Activated CD4-positive, alpha-beta T cell treated with anti-CD3 and anti-CD28 coated beads, Interleukin-2, Interleukin-6, amounts not matched to agents 100 ng/mL and 50 ng/mL, durations not matched to agents 16 hours and 8 hours (primary cell): ENCODE data around the gene TRIB2.

Experiments
- DNase-seq: peaks from one replicate; pipeline ENCODE4 v3.0.0-alpha.2; 2020

Gene TRIB2

DNA sequence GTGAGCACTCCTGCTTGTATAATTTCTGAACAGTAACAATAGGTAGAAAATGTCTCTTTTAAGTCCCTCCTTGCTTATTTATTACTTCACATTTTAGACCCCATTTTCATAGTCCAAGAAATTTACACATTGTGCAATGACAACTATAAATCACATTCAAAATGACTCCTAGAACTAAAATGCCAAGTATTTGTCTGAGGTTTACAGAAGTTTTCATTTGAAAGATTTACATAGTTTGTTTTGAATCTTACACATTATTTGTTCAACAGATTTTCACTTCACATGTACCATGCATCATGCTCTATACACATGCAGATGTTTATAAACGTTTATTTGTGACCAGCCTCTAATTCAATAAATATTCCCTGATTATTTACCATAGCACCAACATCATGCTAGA lies 15.7 kb upstream of the TRIB2 start:
- no peak for DNase-seq

DNA sequence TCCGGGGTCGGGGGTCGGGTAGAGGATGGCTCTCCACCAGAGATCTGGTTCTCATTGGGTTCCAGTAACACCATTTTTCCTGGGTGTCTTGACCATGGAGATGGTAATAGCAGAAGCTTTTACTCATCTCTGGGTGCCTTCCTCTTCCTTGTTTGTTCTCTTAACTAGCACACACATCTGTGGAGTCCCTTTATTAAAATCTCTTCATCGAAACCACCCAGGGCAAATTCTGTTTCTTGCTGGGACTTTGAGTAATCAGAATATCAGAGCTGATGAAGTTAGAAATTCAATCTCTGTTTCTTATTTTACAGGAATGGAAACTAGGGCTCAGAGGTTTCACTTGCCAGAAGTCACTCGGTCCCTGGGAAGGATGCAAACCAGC lies 15.0 kb upstream of the TRIB2 start:
- DNase-seq = no peak

DNA sequence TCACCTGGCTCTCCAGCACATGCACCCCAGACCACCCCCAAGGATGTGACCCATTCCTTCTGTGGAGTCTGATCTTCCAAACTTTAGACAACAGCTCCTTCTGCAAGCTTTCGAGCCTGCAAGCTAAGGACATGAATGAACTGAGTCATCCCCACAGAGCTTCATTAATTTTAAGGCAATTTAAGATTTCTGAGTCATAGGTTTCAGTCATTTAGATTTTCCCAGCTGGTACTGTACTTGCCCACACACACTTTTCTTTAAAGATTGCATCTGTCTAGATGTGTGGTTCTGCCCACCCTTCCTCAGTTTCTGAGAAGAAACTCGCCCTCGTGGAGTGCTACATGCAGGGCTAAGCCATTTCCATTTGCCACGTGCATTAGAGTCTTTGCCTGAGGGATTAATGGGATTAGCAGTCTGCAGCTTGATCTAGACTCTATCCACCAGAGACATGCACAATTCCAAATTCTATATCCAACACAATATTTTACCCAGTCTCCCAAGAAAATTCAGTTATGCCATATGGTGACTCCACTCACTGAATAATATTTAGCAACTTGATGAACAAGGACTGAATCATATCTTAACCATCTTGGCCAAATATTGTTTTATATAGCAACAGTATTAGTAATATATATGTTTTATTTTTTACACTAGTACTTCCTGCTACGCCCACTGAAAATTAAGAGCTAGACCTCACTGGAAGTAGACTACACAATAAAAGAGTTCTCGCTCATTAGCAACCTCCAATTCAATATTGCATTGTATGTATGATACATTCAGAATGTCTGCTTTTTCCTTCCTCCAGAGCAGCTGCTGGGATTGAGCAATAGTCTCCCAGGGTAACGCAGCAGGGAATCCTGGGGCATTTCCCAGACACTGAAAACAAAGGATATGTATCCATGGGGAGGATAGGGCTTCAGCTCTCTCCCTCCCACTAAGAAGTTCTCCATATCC lies 14.3 kb upstream of the TRIB2 start:
- peak; percentile 38 for DNase-seq

DNA sequence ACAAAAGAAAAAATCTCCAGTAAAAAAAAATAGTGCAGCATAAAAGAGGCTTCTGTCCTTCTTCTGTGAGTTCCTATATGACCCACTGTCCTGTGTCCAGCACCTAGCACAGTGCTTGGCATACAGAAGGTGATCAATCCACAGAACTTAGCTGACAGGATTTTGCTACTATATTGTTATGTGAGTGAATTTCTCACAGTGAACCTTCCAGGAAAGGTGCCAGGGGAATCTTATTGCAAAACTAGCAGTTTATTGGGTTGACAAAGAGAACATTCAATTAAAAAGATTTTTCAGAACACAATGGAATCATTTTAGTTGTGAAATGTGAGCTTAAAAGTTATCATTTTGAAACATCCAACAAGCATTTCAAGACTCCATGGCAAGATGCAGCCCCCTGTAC lies 12.4 kb upstream of the TRIB2 start:
- no peak for DNase-seq

DNA sequence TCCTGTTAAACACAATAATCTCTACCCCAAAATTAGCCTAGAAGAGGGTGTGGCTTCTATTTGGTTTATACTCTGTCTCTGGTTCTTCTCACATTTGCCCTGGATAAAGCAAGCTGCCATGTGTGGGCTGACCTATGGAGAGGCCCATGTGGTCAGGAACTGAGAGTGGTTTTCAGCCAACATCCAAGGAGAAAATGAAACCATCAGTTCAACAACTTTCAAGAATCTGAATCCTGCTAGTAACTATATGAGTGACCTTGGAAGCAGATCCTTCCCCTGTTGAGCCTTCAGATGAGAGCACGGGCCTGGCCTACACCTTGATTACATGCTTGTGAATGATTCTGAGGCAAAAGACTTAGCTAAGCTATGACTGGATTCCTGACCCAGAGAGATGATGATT lies 11.5 kb upstream of the TRIB2 start:
- no peak for DNase-seq

DNA sequence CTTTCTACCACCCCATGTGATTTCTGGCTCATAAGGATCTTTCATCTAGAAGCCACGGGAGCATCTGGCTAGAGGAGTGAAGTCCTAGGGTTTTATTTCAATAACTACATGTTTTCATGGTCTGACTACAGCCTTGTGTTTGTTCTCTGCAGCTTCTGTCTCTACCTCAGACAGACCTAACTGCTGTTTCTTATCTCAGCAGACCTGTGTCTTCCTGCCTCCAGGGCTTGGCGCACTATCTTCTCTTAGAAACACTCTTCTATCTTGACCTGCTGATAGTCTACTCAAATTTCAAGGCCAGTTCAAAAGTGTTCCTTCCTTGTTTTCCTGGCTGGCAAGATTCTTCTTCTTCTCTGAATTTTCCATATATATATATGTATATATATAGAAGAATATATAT lies 11.0 kb upstream of the TRIB2 start:
- no peak for DNase-seq

DNA sequence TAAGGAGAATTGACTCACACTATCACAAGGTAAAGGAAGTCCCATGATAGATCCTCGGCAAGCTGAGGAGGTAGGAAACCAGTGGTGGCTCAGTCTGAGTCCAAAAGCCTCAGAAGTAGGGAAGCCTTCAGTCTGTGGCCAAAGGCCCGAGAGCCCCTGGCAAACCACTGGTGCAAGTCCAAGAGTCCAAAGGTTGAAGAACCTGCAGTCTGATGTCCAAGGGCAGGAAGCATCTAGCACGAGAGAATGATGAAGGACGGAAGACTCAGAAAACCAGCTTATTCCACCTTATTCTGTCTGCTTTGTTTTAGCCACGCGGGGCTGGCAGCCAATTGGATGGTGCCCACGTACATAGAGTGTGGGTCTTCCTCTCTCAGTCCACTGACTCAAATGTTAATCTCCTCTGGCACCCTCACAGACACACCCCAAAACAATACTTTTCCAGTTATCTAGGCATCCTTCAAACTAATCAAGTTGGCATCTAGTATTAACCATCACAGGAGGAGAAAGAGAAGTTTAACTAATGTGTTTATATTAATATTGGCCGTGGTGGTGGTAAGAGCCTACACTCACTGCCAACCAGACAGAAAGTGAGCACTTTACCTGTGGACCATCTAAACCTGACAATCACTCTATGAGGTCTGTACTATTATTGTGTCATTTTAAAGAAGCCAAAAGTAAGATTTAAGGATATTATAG lies 8.1 kb upstream of the TRIB2 start:
- no peak for DNase-seq

DNA sequence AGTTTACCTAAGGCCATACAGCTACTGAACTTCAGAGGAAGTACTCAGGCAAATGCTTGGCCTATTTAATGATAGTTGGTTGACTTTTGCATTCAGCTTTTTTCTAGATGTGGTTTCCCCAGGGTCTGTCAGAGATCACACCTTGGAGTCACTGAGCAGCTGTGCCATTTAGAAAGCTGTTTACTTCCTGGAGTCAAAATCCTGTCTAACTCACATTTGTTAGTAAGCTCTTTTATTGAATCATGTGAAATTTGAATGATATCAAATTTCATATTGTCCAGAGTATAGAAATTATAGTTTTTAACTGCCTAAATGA lies 7.6 kb upstream of the TRIB2 start:
- DNase-seq = peak; percentile 22

DNA sequence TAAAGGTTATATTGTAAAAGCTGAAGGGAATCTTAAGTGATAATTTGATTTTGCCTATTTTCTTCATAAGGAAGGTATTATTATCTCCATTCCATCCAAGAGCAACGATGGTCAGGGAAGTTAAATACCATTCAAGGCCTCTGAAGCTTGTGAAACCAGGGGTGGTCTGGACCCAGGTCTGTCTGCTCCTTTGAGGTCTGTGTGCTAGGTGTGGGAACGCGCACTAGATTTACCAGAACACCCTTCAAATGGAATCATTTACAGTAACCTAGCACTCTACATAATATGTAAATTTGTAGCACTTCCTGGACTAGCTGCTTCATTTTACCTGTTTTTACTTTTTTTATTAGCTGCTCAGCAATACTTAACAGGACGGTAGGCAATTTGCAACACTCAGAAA lies 6.4 kb upstream of the TRIB2 start:
- no peak for DNase-seq

DNA sequence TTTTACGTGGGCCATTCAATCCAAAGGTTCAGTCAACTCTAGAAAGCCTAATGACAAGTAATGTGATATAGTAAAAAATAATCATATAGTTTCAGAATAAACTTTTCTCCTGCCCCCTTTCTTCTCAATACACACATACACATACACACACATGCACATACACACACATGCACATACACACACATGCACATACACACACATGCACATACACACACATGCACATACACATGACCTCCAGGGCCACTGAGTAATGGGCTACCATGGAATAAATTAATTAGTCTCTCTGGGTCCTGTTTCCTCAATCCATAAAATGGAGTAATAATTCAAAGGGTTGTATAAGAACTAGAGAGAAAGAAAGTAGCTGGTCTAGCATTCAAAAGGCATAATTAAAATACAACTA lies 5.4 kb upstream of the TRIB2 start:
- DNase-seq = no peak

DNA sequence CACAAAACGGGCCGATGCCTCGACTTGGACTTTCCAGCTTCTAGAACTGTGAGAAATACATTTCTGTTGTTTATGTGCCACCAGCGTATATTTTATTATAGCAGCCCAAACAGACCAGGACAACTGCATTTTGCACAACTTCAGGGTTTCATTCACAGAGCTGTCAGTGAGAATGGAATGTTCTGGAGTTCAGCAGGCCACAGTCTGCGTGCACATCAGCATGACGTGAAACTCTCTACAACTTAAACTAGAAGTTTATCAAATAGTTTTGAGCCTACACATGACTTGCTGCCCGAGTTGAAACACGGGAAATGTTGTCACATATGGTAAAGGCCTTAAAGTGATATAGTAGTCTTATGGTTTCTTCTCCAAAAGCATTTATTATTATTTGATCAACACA lies 3.9 kb upstream of the TRIB2 start:
- DNase-seq = no peak

DNA sequence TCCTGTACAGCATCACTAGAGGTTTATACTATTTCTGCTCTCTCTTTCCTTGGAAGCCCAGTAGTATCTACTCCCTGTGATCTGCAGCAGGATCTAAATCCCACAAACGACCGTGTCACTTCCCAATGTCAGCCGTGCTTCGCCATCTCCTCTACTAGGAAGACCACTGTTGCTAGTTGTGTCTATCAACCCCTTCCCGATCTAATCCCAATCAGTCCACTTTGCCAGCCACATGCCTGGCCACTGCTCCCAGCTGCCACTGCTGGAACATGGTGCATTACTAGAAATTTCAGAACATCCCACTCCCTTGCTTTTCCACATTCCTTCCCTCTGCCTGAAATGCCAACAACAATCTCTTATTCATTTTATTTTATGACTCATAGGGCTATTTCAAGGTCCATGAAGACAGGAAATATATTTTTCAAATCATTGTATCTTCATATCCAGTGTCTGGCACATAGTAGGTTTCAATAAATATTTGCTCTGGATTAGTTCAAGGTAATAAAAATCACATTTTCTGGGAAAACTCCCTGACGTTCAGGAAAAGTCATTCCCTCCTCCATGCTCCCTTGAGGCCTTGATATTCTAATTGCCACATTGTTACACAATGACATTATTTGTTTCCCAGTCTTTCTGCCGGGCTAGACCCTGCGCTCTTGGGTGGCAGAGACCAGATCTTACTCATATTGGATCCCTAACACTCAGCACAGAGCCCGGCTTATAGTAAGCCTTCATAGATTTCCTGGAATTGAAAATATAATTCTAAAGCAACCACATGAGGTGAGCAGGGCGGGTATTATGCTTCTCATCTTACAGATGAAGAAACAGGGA lies 2.1 kb upstream of the TRIB2 start:
- DNase-seq = no peak

DNA sequence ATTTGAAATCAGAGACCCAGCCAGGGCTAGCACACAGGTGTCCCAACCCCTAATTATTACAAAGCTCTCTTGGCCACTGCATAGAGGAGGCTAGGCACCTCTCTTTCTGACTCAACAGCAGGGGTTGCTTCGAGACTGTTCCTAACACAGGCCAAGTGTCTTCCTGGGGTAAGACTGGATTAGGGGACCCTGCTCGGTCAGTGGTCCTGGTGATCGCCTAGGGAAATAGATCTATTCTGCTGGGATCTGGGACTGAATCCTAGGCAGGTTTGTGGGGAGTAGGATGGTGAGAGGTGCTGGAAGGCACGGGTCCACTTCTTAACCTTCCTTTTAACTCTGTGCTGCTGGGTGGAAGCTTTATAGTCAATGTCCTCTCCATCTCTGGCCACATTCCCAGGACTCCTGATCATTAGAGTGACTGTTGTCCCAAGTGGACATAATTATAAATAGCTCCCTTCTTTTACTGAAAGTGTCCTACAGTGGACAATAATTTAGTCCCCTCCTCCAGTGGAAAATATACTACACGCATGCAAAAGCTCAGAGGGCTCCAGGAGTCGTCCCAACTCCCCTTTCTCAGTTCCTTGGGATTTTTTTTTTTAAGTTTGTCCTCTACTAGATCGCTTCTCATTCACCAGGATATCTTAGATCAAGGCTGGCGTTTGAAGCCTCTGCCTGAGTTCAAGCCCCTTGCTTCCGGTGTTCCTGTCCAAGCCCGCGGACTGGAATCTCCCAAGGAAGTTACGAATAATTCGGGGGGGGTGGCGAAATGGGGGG lies 1.3 kb upstream of the TRIB2 start:
- DNase-seq = no peak

DNA sequence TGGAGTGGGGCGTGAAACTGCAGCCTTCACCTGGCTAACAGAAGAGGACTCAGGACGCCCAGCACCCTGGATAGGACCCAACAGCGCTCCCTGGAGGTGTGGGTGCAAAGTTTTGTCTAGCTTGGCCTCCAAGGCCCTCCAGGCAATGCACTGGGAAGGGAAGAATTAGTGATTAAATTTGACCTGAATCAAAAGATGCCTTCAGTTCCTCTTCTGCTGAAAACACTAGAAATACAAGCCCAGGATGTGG lies 779 bp upstream of the TRIB2 start:
- peak; percentile 83 for DNase-seq

DNA sequence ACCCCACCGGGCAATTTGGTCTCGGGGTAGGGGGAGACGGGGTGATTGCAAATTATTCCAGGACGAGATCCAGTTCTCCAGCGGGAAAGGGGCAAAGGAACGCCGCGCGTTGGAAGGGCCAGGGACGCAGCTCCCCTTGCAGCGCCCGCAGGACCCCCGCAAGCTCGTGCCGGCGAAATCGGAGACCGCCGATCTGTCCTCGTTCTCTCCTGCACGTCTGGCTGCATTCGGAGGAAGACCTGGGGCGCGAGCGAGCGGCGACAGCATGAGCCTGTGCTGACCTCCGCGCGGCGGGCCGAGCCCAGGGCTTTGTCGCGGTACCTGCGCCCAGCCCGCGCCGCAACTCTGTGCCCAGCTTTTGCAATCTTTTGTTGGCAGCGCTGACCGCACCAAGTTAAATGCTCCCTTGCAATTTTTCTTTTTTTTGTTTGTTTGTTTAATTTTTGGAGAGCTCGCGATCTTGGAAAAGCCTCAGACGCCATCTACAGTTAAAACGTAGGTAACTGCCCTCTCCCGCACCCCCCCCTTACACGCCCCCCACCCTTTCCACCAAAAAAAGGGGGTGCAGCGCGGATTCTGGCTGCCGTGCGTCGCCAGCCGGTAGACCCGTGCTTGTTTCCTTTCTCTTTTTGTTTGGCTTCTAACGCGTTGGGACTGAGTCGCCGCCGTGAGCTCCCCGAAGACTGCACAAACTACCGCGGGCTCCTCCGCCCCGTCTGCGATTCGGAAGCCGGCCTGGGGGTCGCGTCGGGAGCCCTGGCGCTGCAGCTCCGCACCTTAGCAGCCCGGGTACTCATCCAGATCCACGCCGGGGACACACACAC lies 667 bp downstream of the TRIB2 start:
- DNase-seq = peak; percentile 56

DNA sequence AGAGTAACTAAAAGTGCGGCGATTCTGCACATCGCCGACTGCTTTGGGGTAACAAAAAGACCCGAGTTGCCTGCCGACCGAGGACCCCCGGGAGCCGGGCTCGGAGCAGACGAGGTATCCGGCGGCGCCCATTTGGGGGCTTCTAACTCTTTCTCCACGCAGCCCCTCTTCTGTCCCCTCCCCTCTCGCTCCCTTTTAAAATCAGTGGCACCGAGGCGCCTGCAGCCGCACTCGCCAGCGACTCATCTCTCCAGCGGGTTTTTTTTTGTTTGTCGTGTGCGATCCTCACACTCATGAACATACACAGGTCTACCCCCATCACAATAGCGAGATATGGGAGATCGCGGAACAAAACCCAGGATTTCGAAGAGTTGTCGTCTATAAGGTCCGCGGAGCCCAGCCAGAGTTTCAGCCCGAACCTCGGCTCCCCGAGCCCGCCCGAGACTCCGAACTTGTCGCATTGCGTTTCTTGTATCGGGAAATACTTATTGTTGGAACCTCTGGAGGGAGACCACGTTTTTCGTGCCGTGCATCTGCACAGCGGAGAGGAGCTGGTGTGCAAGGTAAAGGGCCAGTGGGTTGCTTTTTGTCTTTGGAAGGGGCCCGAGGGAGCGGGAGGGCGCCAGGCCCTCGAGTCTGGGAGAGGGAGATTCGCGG lies 1.4 kb downstream of the TRIB2 start:
- peak; percentile 32 for DNase-seq

DNA sequence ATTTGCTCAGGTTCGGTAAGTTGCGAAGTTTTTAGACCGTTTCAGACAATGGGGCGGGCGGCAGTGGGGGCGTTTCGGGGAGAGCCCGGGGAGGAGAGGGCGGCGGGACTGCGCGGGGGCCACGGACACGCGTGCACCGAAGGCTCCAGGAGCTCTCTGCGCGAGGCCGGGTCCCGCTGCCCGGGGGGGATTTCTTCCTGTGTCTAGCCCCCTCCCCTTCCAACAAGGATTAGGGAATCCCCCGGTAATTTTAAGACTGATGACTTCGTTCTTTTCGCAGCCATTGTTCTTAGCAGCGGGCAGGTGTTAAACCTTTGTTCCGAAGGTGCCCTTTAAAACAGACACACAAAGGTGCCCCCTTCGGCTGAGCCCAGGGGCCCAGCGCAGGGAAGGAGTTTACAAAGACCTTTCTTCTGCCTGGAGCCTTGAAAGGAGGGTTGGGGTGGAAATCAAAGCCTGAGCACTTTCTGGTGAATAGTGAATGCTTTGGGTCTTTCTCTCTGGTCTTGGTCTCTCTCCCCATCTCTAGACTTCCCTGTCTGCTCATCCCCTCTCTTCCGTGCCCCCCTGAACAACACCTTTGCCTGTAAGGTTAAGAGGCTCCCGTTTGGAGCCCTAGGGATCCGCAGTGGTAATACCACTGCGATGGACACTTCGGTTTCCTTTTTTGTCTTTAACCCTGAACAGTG lies 2.1 kb downstream of the TRIB2 start:
- no peak for DNase-seq

DNA sequence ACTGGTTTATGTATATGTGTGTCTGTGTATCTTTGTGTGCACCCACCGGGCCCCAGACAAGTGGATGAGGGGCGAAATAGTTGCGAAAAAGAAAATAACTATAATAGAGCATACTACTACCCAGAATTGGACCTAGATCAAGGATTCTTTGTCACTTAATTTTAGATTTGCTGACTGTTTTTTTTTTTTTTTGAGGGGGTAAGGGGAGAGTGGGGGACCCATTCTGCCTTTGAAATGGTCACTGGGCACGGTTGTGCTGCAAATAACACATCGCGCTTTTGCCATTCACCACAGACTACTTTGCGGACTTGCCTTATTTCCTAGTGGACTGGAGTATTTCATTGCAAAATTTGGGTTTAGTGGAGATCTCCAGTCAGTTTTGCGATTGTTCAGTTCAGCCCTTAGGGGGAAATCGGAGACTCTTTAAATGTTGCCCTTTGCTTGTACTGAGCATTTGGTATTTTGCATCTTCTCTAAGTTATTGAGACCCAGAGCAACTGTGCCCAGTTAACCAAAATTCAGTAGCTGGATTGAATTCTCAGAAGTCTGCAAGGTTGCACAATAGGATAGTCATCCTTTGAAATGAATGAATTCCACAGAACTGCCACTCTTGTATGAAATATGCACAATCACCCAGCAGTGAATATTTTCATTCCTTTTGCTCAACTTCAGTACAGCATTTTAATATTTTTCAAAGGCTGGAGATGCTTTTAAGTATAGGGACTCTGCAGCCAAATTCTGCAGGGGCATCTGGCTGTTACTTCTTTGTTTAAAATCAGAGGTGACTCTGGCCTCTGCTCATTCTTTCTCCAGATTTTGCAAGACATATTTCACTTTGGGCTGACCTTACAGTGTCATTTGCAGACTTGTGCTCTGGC lies 2.9 kb downstream of the TRIB2 start:
- peak; percentile 40 for DNase-seq

DNA sequence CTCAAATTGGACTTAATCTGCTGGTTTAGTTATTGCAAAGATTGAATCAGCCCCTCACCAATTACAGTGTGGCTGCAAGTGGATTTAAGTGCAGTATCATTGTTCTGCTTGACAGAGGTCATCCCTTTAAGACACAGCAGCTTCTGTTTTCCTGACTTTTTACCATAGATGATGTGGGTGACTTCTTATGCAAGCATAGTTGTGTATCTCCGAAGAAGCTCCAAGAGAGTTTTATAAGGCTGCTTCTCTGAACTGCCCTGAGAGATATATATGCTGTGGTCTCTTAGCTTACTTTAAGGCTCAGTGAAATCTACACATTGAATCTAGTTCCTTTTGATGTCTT lies 3.5 kb downstream of the TRIB2 start:
- DNase-seq = no peak

DNA sequence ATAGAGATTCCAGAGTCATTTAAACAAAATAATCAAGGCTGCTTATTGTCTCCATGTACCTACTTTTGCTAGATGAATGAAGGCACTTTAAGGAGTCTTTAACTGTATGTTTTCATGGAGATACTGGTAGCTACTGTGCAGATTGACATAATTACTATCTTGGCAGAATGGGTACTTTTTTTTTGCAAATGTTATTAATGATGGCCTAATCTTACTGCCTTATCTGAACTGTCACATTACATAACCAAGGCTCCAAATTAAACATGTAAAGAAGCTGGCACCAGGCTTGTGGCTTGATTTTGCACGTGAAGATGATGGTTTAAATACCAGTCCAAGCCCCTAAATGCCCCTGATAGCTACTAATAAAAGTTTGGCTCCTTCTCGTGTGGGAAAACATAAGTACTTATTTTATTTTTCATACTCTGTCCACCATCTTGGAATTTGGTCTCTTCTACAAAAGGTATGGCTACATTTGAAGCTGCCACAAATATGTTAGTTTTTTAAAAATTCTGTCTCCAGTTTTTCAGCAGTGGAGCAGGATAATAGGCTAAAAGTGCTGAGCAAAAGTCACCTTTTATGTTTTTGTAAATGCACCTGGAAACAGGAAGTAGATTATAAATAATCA lies 4.1 kb downstream of the TRIB2 start:
- DNase-seq = no peak
